Liver (tissue), 3 donors: ENCODE data around the gene GRID1.

Experiments used
- FOXA1 ChIP-seq: IDR thresholded peaks from 2 replicates; pipeline ENCODE4 v1.6.1; 2016; ENCODE audit warnings: antibody characterized with exemption
- GABPA ChIP-seq, 2 donors: IDR thresholded peaks in 1 of 2; conservative IDR thresholded peaks in 1 of 2; 2 replicates each; pipeline ENCODE4 v1.6.1; 2016; ENCODE audit warnings: antibody characterized with exemption in 2 of 2, mild to moderate bottlenecking in 1 of 2, moderate library complexity in 1 of 2
- HNF4A ChIP-seq, 2 donors: conservative IDR thresholded peaks; 2 replicates each; pipeline ENCODE4 v1.6.1; 2016; ENCODE audit warnings: antibody characterized with exemption in 2 of 2, mild to moderate bottlenecking in 2 of 2
- HNF4G ChIP-seq: IDR thresholded peaks from 2 replicates; pipeline ENCODE4 v1.6.1; 2016; ENCODE audit warnings: antibody characterized with exemption
- JUND ChIP-seq, 2 donors: IDR thresholded peaks; 2 replicates each; pipeline ENCODE4 v1.6.1; 2016; ENCODE audit warnings: antibody characterized with exemption in 2 of 2
- RAD21 ChIP-seq, 2 donors: IDR thresholded peaks; 2 replicates each; pipeline ENCODE4 v1.6.1; 2016; ENCODE audit warnings: antibody characterized with exemption in 2 of 2, mild to moderate bottlenecking in 2 of 2
- SP1 ChIP-seq: IDR thresholded peaks from 2 replicates; pipeline ENCODE4 v1.6.1; 2018; ENCODE audit warnings: antibody characterized with exemption, mild to moderate bottlenecking
- TAF1 ChIP-seq: conservative IDR thresholded peaks from 2 replicates; pipeline ENCODE4 v1.6.1; 2016; ENCODE audit warnings: antibody characterized with exemption, mild to moderate bottlenecking
- YY1 ChIP-seq: IDR thresholded peaks from 2 replicates; pipeline ENCODE4 v1.6.1; 2016; ENCODE audit warnings: antibody characterized with exemption, mild to moderate bottlenecking
- TF ChIP-seq, protein P1 (sequence below): fragments of 150-350 bp; IDR thresholded peaks from 2 replicates; pipeline ENCODE4 v1.5.1; 2017; ENCODE audit warnings: improper control_type of control experiment, low read depth, low read length; ENCODE audit not compliant: missing input control
- TF ChIP-seq, protein P2 (sequence below): IDR thresholded peaks from 2 replicates; pipeline ENCODE4 v1.6.1; 2016; ENCODE audit warnings: antibody characterized with exemption
- TF ChIP-seq, protein P3 (sequence below): IDR thresholded peaks from 2 replicates; pipeline ENCODE4 v1.6.1; 2016; ENCODE audit warnings: antibody characterized with exemption
- TF ChIP-seq, protein P4 (sequence below): IDR thresholded peaks from 2 replicates; pipeline ENCODE4 v1.6.1; 2016; ENCODE audit warnings: antibody characterized with exemption
- TF ChIP-seq, protein P5 (sequence below): IDR thresholded peaks from 2 replicates; pipeline ENCODE4 v1.6.1; 2016; ENCODE audit warnings: antibody characterized with exemption, mild to moderate bottlenecking
- donor health status: healthy.
- donor health status: healthy.

DNA sequence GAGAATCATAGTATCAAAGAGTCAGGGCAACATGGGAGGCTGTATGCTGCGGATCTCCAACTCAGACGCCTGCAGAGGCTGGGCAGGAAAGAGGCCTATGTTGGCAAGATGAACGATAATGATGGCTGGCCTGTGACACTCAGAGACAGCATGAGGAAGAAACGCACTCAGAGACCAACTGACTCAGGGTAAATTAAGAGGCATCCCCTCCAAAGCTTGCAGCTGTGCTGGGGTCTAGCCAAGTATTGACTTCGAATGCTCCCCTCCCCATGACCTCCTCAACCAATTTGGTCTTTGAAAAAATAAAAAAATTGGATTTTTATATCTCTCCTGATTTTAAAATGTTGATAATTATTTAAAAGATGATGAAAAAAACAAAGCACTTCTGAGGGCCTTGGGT is 718.9 kb downstream of the GRID1 start:
- TF ChIP-seq, protein P1, sequence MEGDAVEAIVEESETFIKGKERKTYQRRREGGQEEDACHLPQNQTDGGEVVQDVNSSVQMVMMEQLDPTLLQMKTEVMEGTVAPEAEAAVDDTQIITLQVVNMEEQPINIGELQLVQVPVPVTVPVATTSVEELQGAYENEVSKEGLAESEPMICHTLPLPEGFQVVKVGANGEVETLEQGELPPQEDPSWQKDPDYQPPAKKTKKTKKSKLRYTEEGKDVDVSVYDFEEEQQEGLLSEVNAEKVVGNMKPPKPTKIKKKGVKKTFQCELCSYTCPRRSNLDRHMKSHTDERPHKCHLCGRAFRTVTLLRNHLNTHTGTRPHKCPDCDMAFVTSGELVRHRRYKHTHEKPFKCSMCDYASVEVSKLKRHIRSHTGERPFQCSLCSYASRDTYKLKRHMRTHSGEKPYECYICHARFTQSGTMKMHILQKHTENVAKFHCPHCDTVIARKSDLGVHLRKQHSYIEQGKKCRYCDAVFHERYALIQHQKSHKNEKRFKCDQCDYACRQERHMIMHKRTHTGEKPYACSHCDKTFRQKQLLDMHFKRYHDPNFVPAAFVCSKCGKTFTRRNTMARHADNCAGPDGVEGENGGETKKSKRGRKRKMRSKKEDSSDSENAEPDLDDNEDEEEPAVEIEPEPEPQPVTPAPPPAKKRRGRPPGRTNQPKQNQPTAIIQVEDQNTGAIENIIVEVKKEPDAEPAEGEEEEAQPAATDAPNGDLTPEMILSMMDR, result no peak
- TF ChIP-seq TAF1 (no peak), JUND (IDR thresholded peaks at IDR 0.05) (no peak), YY1 (no peak), RAD21 (IDR thresholded peaks at IDR 0.05) (no peak), HNF4G (no peak), FOXA1 (no peak), GABPA (IDR thresholded peaks at IDR 0.05 in 1 of 2, conservative IDR thresholded peaks at IDR 0.05 in 1 of 2) (no peak), SP1 (no peak), HNF4A (conservative IDR thresholded peaks at IDR 0.05) (no peak)
- TF ChIP-seq, protein P2, sequence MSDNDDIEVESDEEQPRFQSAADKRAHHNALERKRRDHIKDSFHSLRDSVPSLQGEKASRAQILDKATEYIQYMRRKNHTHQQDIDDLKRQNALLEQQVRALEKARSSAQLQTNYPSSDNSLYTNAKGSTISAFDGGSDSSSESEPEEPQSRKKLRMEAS, result no peak
- TF ChIP-seq, protein P3, sequence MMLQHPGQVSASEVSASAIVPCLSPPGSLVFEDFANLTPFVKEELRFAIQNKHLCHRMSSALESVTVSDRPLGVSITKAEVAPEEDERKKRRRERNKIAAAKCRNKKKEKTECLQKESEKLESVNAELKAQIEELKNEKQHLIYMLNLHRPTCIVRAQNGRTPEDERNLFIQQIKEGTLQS, result no peak
- TF ChIP-seq, protein P4, sequence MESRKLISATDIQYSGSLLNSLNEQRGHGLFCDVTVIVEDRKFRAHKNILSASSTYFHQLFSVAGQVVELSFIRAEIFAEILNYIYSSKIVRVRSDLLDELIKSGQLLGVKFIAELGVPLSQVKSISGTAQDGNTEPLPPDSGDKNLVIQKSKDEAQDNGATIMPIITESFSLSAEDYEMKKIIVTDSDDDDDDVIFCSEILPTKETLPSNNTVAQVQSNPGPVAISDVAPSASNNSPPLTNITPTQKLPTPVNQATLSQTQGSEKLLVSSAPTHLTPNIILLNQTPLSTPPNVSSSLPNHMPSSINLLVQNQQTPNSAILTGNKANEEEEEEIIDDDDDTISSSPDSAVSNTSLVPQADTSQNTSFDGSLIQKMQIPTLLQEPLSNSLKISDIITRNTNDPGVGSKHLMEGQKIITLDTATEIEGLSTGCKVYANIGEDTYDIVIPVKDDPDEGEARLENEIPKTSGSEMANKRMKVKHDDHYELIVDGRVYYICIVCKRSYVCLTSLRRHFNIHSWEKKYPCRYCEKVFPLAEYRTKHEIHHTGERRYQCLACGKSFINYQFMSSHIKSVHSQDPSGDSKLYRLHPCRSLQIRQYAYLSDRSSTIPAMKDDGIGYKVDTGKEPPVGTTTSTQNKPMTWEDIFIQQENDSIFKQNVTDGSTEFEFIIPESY, result no peak
- TF ChIP-seq, protein P5, sequence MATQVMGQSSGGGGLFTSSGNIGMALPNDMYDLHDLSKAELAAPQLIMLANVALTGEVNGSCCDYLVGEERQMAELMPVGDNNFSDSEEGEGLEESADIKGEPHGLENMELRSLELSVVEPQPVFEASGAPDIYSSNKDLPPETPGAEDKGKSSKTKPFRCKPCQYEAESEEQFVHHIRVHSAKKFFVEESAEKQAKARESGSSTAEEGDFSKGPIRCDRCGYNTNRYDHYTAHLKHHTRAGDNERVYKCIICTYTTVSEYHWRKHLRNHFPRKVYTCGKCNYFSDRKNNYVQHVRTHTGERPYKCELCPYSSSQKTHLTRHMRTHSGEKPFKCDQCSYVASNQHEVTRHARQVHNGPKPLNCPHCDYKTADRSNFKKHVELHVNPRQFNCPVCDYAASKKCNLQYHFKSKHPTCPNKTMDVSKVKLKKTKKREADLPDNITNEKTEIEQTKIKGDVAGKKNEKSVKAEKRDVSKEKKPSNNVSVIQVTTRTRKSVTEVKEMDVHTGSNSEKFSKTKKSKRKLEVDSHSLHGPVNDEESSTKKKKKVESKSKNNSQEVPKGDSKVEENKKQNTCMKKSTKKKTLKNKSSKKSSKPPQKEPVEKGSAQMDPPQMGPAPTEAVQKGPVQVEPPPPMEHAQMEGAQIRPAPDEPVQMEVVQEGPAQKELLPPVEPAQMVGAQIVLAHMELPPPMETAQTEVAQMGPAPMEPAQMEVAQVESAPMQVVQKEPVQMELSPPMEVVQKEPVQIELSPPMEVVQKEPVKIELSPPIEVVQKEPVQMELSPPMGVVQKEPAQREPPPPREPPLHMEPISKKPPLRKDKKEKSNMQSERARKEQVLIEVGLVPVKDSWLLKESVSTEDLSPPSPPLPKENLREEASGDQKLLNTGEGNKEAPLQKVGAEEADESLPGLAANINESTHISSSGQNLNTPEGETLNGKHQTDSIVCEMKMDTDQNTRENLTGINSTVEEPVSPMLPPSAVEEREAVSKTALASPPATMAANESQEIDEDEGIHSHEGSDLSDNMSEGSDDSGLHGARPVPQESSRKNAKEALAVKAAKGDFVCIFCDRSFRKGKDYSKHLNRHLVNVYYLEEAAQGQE, result no peak
